Activated CD4-positive, CD25-positive, alpha-beta regulatory T cell treated with anti-CD3 and anti-CD28 coated beads, Interleukin-2, amount 50 U/mL, for 72 hours (primary cell): Measurements from ENCODE around the gene SLC25A48.
"Not testable (repeated sequence)": the region's sequence is repeated elsewhere in the genome, so short reads cannot be mapped to it uniquely, and the experiment has no call there.

ENCODE experiments used
- DNase-seq: peaks from one replicate; pipeline ENCODE4 v3.0.0; 2021

The SLC25A48 gene

DNA sequence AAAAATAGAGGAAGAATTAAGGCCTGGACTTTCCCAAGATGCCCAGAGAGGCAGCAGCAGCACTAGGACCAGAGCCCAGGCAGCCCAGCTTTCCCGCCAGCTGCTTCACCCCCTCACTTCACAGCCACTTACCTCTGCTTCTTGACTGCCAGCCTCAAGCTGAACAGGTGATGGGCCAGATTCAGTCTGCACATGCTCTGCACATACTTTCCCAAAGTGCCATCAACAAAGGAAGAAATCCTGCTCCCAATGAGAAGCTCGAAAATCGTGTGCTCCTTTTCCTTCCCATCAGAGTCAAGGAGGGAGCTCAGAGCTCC lies 4.1 kb upstream of the SLC25A48 start:
- no peak for DNase-seq

DNA sequence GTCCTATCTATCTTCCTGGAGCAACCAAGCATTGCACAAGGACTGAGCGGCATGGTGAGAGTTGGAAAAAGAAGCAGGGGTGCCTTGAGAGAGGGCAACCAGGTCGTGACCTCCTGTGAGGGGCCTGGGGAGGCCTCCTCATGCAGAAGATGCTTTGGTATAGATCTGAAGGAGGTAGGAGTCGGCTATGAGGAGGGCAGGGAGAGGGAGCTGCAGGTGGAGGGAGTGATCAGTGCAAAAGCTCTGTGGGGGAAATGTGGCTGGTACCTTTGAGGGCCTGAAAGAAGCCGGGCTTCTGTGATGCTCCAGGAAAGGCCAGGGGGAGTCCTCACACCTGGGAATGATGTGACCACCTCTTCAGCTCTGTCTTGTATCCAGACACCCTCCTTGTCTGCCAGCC lies 3.6 kb upstream of the SLC25A48 start:
- DNase-seq: no peak

- DNase-seq: no peak
Observed at GRCh38 chr5:135831439-135831838, 3.0 kb upstream of the SLC25A48 start.

- DNase-seq: no peak
Observed at GRCh38 chr5:135831851-135832555, 2.5 kb upstream of the SLC25A48 start.

DNA sequence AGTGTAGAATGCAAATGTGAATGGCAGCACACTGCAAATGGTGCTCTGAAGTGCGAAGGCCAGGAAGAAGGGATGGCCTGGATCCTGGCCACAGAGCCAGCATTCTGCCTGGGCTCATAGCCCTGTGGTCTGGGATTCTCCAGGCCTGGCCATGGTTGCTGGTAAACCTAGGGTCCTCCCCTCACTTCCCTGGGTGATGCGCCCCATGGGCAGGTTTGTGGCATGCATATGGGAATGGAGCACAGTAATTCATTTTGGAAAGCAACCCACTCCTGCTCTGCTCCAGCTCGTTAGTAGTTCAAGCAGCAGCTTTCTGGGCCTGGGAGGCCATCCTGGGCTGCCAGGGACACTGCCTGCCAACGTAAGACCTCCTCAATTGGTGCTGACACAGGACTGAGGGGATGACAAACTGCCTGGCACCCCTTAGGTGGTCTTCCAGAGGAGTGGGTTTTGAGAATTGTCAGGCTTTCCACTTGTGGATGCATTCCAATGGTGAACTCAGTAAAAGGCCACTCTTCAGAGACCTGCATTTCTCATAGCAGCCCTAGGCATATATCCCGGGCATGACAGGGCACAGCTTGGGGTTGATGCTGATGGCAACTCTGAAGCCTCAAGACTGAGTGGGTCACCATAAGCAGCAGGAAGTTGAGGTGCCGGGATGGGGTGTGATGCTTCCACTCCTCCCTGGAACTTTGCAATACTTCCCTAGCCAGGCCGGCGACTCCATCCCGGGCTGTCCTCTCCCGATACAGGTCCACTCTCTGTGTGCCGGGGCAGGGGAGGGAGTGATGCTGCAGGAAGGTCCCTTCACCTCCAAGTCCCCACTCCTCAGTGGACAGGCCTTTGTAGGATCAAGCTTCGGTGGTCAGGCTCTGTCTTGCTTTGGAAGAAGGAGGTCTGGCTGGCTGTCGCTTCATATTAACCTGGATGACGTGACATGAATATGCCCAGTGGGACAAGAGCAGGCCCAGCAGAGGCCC lies 1.2 kb upstream of the SLC25A48 start:
- no peak for DNase-seq

DNA sequence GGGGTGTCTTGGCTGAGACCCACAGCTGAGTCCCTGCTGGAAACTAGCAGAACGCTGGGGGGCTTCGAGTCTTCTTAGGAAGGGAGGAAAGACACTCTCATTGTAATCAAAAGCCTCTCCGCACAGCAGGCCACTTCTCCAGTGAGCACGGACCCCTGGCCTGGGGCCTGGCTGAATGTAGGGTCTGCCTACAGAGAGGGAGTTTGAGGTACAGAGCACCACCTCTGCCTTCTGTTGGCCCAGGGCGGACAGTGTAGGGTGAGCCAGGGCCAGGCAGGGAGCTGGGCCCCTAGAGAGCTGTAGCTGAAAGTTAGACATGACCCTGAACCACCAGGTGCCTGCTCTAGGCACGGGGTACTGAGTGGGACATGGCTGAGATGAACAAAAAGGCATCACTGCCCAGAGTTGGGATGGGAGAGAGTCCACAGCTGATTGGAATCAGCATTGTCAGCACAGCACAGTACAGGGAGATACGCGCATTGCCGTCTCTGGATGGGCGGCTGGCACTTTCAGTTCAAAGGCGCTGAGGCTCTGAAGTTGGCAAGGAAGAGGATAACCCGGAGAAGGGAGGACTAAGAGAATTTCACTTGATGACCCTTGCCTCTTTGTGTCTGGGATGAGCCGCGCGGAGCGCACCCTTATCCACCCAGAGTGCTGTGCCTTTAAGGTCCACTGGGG lies 363 bp upstream of the SLC25A48 start:
- no peak for DNase-seq

- no peak for DNase-seq
Observed at GRCh38 chr5:135835766-135836165, 1.3 kb downstream of the SLC25A48 start.

- DNase-seq: not testable (repeated sequence)
Observed at GRCh38 chr5:135838395-135838794, 3.9 kb downstream of the SLC25A48 start.

DNA sequence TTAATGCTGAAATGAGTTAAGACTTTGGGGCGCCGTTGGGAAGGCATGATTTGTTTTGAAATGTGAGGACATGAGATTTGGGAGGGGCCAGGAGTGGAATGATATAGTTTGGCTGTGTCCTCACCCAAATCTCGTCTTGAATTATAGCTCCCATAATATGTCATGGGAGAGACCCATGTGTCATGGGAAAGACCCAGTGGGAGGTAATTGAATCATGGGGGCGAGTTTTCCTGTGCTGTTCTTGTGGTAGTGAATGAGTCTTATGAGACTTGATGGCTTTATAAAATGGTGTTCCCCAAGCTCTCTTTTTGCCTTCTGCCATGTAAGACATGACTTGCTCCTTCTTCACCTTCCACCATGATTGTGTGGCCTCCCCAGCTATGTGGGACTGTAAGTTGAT lies 5.1 kb downstream of the SLC25A48 start:
- DNase-seq: no peak

GRCh38 chr5:135840959-135841358 lies 6.5 kb downstream of the SLC25A48 start:
- no peak for DNase-seq

GRCh38 chr5:135842737-135843136 lies 8.3 kb downstream of the SLC25A48 start:
- DNase-seq: no peak

- DNase-seq: no peak
Observed at GRCh38 chr5:135843571-135844337, 9.3 kb downstream of the SLC25A48 start.

GRCh38 chr5:135846311-135846710 lies 11.8 kb downstream of the SLC25A48 start:
- no peak for DNase-seq

GRCh38 chr5:135847976-135848375 lies 13.5 kb downstream of the SLC25A48 start:
- DNase-seq: no peak

- no peak for DNase-seq
Observed at GRCh38 chr5:135850231-135850630, 15.8 kb downstream of the SLC25A48 start.

DNA sequence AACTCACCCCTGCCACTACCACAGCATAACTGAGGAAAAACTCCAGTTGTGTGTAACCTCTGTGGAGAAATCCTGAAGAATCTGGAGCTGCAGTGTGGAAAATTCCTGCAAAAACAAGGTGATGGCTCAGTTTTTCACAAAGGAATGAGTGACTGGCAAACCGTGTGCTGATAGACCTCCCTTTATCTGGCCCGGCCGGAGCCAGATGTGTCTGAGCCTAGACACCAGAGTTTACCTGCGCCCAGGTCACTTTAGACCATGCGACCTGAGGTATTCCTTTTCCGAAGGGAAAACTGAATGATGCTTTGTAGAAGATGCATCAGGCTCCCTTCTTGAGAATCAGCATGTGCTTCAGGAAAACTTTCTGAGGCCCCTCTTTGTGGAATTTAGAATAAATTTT lies 16.2 kb downstream of the SLC25A48 start:
- DNase-seq: no peak

DNA sequence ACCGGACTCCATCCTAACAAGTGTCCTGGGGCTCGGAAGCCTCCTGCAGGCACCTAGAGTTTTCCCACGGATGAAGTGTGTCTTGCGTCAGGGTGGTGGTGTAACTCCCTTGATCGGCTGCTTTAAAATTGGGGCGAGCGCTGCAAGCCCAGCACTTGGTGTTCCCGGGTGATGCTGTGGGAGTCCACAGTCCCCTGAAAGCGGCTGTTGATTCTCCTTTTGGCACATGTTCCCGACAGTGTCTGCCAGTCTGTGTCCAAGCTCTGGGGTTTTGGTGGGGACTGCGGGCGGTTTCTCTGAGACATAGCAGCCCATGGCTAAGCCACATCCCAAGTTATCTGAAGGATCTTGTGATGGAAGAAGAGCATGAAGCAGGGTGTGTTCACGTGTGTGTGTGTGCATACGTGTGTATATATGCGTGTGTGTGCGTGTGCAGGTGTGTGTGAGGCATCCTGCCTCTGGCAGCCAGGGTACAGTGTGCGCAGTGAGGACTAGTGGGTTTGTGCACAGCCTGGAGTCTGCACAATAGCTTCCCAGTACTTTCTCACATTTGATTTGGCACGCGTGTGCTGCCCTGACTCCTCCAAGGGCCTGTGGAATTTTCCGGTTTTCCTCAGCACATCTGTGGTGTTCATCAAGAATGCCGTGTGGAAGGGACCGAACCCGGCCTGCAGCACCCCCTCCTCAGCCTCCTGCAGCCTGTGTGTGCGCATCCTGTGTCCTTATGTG lies 16.9 kb downstream of the SLC25A48 start:
- no peak for DNase-seq

DNA sequence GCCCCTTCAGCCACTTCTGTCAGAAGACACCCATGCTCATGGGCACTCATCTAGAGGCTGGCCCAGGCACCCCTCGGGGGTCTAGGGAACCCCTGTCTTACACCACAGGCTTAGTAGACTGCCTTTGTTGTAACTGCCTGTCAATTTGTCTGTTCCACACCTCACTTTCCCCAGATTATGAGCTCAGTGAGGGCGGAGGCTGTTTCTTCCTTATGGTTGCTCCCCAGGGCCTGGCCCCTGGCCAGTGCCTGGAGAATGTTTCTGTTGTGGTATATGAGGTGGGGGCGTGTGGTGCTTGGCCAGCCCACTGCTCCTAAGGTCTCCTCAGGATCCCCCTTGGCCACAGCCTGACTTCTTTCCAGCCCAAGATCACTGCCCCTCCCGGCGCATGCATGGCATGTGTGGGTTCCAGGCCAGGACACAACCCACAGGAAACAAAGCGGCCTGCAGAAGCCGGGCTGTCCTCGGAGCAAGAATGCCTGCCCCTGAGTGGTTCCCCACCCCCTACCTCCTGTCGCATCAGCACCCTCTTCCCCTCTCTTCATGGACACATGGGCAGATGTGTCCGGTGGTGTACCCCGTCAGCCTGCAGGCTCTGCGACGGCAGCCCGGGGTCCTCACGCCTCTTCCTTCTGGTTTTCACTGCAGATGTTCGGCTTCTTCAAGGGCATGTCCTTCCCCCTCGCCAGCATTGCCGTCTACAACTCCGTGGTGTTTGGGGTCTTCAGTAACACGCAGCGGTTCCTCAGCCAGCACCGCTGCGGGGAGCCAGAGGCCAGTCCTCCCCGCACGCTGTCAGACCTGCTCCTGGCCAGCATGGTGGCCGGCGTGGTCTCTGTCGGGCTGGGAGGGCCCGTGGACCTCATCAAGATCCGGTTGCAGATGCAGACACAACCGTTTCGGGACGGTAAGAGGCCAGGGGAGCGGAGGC lies 17.7 kb downstream of the SLC25A48 start:
- DNase-seq: no peak

GRCh38 chr5:135857630-135858311 lies 23.3 kb downstream of the SLC25A48 start:
- no peak for DNase-seq

GRCh38 chr5:135859186-135859585 lies 24.7 kb downstream of the SLC25A48 start:
- not testable (repeated sequence) for DNase-seq
